ENCODE data around the gene MAPKAPK2.

Gene MAPKAPK2

GRCh38 chr1:206703661-206704060, 19.0 kb downstream of the MAPKAPK2 start:
- CTCF ChIA-PET, result interaction anchor here (1.1 to 8.4 kb wide), 7 partner anchors 9 to 234 kb away, joined by 3 to 88 read pairs (median 3); partner anchors contain the start of gene IKBKE
- POLR2A ChIA-PET, result no interaction called here
- no peak for TF ChIP-seq CTCF (IDR thresholded peaks at IDR 0.05; ENCODE audit: control extremely low read depth, extremely low read depth, low read depth, missing control alignments)
- peak; percentile 68 for DNase-seq (ENCODE audit: extremely low spot score)

- ChIA-PET POLR2A (no interaction called here), CTCF (interaction anchor here (1.1 to 8.4 kb wide), 8 partner anchors 8 to 234 kb away, joined by 3 to 88 read pairs (median 4); partner anchors contain the start of gene IKBKE)
Observed at GRCh38 chr1:206704226-206704625, 19.5 kb downstream of the MAPKAPK2 start.

GRCh38 chr1:206705191-206705590, 20.5 kb downstream of the MAPKAPK2 start:
- no peak for DNase-seq (ENCODE audit: extremely low spot score)
- no peak for TF ChIP-seq CTCF (IDR thresholded peaks at IDR 0.05; ENCODE audit: control extremely low read depth, extremely low read depth, low read depth, missing control alignments)
- ChIA-PET POLR2A (no interaction called here), CTCF (interaction anchor here (0.7 to 8.4 kb wide), 13 partner anchors 7 to 277 kb away, joined by 3 to 88 read pairs (median 6); no protein-coding TSS in a partner anchor)

More at GRCh38 chr1:206704226-206704625, 19.5 kb downstream of the MAPKAPK2 start:
- no peak for TF ChIP-seq CTCF (IDR thresholded peaks at IDR 0.05; ENCODE audit: control extremely low read depth, extremely low read depth, low read depth, missing control alignments)
- no peak for DNase-seq (ENCODE audit: extremely low spot score)

- ChIA-PET CTCF (interaction anchor here (0.9 to 8.4 kb wide), 14 partner anchors 9 to 277 kb away, joined by 3 to 88 read pairs (median 4); no protein-coding TSS in a partner anchor), POLR2A (no interaction called here)
- DNase-seq (ENCODE audit: extremely low spot score), result no peak
- no peak for TF ChIP-seq CTCF (IDR thresholded peaks at IDR 0.05; ENCODE audit: control extremely low read depth, extremely low read depth, low read depth, missing control alignments)
Observed at GRCh38 chr1:206705726-206706297, 21.1 kb downstream of the MAPKAPK2 start.

GRCh38 chr1:206706298-206706791, 21.6 kb downstream of the MAPKAPK2 start:
- CTCF ChIA-PET, result interaction anchor here (0.9 to 8.4 kb wide), 12 partner anchors 13 to 276 kb away, joined by 3 to 88 read pairs (median 6); no protein-coding TSS in a partner anchor

More at GRCh38 chr1:206706298-206706791, 21.6 kb downstream of the MAPKAPK2 start:
- no peak for DNase-seq (ENCODE audit: extremely low spot score)
- TF ChIP-seq CTCF (IDR thresholded peaks at IDR 0.05; ENCODE audit: control extremely low read depth, extremely low read depth, low read depth, missing control alignments), result no peak
- POLR2A ChIA-PET, result no interaction called here
